HT1080 (cell line): ENCODE data around the gene CRB3. TPM values are rescaled to one million over a fixed set of nuclear protein-coding genes. Genes with fewer than 3 reads are reported as not detected.
A peak's percentile ranks its signal among the peaks of the same experiment; 100 is the strongest.

ENCODE experiments used
- DNase-seq: peaks from one replicate; pipeline ENCODE4 v3.0.0-alpha.2; 2015; ENCODE audit warnings: low read depth
- total RNA-seq: library from RNA; depleted of rRNA; stranded (reverse); fragments of >200 nt; shearing (Covaris generic); gene quantifications from 2 replicates; pipeline ENCODE4 v1.2.3, GENCODE V29; 2014

CRB3 gene
- total RNA-seq, 1 experiment from 2014 or later, result not detected

DNA sequence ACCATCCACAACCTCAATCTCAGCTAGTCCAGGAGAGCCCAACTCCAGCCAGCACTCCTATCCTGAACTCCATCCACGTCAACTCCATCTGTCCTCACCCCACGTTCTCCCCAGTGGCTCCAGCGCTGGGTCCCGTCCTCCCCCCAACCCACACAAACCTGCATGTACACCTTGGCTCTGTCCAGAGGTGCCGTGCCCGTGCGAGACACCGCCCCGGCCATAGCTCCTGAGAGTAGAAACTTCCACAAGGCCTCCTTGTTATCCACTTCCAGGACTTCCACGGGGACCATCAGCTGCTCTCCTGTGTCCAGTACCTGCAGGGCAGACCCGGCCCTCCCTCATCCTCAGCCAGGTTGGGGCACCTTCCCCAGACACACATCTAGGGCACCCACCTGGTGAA is 32.2 kb upstream of the CRB3 start:
- no peak for DNase-seq

DNA sequence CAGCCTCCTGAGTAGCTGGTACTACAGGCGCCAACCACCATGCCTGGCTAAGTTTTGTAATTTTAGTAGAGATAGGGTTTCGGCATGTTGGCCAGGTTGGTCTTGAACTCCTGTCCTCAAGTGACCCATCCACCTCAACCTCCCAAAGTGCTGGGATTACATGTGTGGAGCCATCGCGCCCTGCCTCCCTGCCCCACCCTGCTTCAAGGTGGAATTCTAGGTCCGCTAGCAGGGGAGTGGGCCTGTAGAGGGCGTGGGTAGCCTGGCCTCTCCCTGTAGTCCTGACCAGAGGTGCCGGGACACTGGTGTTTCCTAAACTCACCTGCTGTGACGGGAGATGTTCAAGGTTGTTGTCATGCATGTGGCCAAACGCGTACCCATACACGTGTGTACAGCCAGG is 30.9 kb upstream of the CRB3 start:
- no peak for DNase-seq

DNA sequence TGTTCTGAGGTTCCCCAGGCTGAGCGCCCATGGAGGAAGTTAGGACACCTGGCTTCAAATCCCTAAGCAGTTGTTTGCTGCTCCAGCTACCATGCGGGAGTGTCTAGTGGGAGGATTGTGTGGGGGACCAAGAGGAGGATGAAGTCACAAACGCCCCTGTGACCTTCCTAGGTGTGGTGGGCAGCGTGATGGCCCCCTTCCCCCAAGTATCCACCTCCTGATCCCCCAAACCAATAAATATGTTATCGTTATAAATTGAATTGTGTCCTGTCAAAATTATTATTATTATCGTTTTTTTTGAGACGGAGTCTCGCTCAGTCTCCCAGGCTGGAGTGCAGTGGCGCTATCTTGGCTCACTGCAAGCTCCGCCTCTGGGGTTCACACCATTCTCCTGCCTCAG is 30.4 kb upstream of the CRB3 start, which contains the start of gene SLC25A41:
Gene SLC25A41, minus strand, starts transcription at position 101 of the 400 bp plus-strand sequence. Its CDS starts 70 bp downstream, at position 31.
- no peak for DNase-seq

DNA sequence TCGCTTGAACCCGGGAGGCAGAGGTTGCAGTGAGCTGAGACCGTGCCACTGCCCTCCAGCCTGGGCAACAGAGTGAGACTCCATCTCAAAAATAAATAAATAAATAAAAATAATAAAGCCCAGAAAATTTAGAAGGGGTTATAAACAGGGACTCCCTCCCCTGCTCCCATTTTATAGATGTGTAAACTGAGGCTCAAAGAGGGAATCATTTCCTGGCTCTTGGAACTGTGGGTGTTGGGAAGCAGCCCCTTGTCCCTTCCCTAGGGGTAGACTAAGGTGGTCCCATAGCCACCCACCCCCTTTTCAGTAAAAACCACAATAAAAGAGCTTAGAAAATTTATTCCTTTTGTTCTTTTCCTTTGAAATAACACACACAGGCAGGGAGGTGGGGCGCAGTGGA is 24.3 kb upstream of the CRB3 start:
- DNase-seq, result no peak

DNA sequence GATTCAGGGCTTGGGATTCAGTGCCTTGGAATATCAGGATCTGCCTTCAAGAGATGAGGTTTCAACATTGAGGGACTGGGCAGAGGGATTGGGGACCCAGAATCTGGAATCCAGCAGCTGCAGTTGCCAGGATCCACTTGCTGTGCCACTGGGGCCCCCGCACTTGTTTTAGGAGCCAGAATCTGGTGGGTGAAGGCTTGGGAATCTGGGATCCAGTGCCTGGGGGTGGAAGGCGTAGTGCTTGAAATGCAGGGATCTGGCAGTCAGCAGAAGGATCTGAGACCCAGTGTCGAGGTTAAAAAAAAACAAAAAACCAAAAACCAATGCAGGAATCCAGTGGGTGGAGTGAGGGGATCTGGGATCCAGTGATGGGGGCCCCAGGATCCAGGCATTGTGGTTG is 23.2 kb upstream of the CRB3 start:
- no peak for DNase-seq

DNA sequence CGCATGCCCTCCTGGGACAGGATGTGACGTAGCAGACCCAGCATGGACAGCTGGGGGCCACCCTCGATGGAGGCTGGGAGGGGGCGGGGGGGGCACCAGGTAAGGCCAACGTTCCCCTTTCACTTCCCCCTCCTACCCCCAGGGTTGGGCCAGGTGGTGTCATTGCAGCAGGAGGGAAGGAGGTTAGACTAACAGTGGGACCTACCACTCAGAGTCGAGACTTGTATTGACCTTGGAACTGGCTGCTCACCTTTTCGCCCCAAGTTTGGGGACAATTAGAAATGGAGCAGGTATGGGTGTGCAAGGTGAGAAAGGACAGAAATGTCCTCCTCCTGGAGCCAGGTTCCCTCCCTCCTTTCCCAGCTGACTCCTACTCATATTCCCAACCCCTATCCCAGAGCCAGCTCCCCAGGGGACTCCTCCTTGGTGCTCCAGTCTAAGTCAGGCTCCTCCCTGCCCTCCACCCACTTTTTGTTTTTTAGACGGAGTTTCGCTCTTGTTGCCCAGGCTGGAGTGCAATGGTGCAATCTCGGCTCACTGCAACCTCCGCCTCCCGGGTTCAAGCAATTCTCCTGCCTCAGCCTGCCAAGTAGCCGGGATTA is 21.9 kb upstream of the CRB3 start:
- no peak for DNase-seq

DNA sequence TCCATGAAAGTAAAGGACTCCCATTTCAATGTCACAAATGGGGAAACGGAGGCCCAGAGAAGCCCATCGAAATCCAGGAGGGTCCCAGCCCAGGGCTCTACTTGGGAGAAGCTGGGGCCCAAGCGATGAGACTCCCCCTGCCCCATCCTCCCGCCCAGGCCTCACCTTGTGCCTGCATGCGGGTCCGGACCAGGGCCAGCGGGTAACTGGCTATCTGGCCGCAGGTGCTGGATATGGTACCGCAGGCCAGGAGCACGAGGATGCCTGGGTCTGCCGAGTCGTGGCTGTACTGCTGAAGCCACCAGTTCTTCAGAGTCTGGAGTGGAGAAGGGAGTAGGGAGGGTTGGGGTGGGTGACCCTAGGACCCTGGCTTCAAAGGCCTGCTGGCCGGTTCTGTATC is 20.1 kb upstream of the CRB3 start:
- no peak for DNase-seq

DNA sequence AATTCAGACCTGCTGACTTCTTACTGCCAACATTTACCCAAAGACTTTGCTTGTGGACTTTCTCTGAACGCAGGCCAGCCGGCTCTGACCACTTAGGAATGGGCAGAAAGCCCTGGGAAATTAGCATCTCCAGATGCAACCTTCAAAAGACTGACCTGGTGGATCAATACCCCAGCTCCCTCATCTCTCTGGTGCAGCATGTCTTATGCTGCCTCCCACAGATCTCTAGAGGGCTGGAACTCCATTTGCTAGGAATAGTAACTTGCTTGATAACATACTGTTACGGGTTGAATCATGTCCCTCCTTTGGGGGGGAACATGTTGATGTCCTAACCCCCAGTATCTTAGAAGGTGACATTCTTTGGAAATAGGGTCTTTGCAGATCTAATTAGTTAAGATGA is 17.6 kb upstream of the CRB3 start:
- no peak for DNase-seq

DNA sequence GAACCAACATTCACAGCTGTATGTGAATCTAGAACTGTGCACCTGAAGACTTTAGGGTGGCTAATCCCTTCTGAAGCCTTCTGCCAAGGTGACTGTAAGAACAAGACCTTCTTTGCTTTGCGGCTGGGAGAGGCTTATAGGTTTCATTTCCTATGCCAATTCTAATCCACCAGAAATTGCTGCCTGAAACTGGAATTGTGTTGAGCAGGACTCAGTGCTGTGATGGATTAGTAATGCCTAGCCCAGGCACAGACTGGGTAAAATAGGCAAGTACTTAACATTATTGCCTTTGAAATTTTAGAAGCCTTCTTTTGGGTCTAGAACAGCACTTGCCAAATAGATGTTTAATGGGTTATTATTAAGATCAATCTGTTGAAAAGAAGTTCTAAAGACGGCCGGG is 16.0 kb upstream of the CRB3 start:
- DNase-seq, result no peak

DNA sequence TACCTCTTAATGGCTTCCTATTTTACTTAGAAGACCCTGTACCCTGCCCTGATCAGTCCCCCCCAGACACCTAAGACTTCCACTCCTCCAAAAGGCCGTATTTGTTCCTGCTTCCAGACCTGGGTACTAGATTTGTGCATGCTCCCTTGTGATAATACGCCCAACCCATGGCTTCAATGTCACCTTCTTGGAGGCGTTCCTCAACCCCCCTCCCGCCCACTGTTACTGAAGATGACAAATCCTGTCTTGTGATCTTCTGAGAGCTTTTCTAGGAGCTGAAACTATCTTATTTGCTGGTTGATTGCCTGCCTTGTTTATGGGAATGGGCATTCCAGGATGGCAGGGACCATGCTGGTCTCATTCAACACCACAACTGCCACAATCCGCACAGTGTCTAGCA is 13.9 kb upstream of the CRB3 start:
- DNase-seq, result no peak

DNA sequence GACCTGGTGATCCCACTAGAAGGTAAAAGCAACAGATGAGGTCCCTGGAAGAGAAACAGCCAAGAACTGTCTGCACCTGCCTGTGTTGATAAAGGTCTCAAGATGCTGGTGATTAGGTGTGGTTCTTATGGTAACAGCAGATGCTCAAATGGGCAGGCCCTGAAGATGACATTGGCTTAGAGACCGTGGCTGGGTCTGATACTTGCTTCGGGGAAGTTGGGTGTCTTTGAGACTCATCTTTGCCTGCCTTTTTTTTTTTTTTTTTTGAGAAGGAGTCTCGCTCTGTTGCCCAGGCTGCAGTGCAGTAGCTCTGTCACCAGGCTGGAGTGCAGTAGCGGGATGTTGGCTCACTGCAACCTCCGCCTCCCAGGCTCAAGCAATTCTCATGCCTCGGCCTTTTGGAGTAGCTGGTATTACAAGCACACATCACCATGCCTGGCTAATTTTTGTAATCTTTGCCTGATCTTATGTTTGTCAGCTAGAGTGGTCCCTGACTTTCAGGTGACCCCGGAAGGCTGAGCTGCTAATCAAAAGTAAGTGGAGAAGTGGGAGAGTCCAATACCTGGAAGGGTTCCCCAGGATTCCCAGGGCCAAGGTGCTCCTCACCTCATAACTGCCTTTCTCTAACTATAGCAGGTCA is 12.4 kb upstream of the CRB3 start:
- DNase-seq, result no peak

DNA sequence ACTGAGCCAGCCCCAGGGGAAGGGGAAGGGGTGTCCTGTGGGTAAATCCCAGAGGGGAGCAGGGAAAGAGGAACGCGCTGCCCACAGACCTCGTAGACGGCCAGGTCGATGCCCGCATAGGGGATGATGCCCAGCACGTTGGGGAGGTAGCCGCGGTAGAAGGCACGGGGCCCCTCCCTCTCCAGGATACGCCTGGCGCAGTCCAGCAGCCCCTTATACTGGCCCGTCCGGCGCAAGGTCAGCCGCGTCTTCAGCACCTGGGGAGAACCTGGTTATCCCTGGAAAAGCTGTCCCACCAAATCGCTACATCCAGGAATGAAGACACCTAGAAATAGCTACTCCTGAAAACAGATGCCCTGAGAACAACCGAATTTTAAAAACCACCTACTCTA is 11.9 kb upstream of the CRB3 start:
- DNase-seq, result no peak

DNA sequence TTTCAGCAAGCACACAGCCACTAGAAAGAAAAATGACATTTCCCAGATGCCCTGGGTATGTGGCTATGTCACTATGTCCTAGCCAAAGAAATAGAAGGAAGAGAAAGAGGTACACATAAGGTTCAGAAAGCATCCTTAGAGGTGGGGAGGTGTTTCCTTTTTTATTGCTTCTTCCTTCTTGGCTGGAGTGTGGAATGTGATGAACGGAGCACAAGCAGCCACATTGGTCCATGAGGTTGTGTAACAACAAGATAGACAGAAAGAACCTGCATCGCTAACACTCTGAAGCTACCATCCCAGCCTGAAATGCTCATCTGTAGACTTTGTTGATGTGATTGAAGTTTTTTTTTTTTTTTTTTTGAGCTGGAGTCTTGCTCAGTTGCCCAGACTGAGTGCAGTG is 11.2 kb upstream of the CRB3 start:
- no peak for DNase-seq

DNA sequence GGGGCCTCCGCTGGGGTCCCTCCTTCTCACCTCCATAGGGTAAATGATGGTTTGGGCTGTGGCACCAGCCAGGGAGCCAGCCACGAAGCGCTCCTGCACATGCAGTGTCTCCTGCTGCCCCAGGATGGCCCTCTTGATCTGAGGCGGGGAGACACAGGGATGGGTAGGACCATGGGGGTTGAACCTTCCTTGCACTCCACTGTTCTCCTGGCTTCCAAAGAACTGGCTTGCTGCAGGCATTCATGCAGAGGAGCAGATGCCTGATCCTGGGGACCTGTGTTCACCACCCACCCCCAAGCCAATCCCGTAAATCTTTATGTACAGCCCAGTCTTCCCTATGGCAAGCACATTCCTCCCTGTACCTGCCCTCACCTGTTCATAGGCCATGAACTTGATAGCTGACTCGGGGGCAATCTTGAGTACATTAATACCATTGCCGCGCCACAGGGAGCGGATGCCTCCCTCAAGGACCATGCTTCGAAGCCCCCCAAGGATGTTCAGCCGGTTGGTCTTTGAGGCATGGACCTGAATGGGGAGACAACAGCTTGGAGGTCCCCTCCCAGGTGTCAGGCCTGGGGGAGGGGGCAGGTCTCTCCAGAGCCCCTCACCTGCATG is 10.0 kb upstream of the CRB3 start:
- no peak for DNase-seq

DNA sequence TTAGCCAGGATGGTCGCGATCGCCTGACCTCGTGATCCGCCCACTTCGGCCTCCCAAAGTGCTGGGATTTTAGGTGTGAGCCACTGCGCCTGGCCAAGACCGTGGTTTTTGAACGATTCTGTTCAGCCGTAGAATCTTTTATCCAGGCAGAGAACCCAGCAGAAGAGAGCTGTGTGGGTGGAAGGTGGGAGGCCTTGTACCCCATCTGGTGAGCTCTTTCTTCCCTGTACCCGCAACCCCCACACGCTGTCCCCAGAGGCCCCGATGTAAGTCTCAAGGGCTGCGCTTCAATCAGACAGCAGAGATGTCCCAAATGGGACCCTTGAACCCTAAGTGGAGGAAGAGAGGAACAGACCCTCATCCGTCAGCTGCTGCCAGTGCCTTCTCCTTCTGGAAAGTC is 8.1 kb upstream of the CRB3 start:
- DNase-seq, result no peak

DNA sequence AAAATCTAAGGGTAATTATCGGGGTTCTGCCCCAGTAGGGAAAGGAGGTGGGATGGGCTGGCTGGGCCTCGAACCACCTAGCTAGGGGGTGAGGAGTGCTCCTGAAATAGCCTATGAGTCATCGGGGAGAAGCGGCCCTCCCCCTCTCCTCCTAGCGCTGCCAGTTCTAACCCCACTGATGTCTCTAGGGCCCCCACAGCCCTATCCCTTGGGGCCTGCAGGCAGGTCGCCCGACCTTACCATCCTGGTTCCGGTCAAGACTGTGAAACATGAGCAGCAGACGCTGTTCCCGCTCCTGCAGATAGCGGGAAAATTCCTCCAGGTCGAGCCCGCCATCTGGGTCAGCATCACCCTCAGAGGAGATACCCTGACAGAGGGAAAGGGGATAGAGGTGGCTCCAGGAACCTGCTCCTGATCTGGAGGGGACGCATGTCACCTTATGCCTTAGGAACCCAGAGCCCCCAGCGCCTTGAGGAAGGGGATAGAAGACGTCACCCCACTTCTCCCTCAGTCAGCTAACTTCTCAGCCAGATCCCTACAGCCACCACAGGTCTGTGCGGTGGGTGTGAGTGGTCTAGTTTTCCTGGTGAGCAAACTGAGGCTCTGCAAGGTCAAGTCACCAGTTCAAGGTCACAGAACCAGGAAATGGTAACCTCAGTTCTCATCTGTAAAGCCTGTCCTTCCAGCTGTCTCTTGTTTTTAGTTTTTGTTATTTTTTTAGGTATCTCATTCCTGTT is 5.9 kb upstream of the CRB3 start:
- DNase-seq, result no peak

DNA sequence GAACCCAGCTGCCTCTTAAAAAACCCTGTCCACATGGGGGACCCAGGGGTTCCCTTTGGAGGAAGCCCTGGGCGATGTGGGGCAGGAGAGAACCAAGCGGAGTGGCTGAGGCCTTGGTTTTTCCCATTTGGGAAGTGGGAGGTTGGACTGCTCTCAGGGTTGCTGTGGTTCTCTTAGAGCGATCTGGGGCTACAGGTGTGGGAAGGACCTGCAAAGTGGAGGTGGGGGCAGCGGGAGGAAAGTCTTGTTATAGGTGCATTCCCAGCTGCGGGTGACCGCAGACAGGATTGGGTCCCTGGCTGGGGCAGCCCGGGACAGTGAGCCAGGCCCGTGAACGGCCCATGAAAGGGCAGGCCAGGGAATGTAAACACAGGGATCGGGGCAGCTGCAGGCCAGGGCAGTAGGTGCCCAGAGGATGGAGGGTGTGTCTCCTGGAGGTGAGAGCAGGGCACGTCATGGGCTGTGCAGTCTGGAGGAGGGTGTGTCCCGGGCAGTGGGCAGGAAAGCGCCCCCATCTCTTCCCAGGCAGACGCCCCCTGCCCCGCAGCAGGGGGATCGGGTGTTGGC is 5.3 kb upstream of the CRB3 start:
- no peak for DNase-seq

DNA sequence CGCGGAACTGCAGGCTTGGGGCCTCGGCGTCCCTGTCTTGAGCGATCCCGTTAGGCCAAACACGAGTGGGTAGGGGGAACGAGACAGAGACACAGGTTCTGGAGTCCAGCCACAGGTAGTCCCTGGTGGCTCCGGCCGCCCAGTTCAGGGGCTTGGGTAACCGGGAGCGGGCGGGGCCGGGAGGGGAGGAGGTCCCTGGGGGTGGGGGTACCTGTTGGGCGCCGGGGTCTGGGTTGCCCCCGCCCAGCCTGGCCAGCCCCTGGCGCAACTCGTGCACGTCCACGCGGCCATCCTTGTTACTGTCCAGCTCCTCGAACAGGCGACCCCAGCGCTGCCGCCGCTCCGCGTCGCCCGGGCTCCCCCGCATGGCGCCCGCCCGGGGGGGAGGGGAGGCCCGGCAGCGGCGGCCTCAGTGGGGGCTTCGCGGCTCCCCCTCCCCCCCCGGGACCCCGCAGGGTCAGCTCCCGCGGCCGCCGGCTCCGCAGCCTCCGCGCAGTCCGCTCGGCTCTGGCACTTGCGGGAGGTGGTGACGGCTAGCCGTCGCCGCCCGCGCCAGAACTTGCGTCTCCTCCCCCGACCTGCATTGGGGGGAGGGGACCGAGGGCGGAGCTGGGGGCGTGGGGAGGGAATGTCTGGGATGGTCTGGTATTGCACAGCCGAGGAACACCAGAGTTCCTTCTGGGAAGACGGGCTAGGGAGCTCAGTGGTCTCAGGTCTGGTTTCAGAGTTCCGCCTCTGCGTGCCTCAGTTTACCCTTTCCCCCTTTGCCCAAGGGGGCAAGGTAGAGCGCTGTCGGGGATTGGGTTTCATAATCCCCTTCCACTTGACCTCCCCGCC is 4.6 kb upstream of the CRB3 start, which contains the start of gene SLC25A23:
Gene SLC25A23, minus strand, starts transcription at position 531 of the 837 bp plus-strand sequence. Its CDS starts 164 bp downstream, at position 367.
- DNase-seq, result no peak

DNA sequence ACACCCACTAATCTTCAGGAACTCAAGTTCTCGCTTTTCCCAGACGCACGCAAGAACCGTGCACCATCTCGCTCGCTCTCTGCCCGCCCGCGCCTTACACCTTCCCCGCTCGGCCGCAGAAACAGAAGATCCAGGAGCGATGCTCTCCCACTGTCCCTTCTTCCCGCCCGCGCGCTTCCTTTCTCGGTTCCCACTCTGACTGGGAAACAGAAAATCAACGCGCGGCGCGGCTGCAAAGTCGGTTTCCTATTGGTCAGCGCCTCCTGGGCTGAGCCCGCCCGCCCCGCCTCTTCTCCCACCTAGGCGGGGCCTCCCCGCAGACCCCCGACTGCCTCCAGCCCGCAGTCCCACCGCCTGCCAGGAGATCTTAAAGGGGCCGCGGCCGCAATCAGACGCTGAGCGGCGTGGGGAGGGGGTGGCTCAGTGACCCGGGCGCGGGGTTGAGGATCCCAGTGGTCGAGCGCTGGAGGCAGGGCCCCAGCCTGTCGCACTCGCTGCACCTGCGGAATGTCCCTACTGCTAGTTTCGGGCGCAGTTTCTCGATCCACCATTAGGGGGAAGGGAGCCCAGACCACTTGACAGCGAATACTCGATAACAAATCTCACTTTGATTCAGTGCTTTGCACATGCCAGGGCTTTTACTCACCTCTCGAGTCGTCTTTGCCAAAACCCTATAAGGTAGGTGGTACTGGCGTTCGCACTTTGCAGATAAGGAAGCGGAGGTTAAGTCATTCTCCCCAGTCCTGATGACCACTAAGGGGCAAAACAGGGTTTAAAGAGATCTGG is 3.8 kb upstream of the CRB3 start:
- peak; percentile 94 for DNase-seq

DNA sequence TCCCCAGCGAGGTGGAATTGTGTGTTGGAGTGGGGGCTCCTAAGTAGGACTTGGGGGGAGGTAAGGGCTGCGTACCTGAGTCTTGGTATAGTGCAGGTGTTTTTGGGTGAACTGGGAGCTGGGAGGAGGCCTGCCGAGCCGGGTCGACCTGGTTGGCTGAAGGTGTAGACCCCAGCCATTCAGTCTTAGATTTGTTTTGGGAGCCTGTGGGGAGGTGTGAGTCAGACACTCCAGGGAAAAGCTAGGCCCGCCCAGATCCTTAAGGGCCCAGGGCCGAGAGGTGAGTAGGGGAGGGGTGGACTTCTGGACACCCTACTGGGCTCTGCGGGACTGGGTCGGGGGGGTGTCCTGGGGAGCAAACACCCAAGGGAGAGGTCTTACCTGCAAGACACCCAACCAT is 935 bp downstream of the CRB3 start:
- no peak for DNase-seq
